Measurements from ENCODE around the gene IGDCC3.

The IGDCC3 gene

DNA sequence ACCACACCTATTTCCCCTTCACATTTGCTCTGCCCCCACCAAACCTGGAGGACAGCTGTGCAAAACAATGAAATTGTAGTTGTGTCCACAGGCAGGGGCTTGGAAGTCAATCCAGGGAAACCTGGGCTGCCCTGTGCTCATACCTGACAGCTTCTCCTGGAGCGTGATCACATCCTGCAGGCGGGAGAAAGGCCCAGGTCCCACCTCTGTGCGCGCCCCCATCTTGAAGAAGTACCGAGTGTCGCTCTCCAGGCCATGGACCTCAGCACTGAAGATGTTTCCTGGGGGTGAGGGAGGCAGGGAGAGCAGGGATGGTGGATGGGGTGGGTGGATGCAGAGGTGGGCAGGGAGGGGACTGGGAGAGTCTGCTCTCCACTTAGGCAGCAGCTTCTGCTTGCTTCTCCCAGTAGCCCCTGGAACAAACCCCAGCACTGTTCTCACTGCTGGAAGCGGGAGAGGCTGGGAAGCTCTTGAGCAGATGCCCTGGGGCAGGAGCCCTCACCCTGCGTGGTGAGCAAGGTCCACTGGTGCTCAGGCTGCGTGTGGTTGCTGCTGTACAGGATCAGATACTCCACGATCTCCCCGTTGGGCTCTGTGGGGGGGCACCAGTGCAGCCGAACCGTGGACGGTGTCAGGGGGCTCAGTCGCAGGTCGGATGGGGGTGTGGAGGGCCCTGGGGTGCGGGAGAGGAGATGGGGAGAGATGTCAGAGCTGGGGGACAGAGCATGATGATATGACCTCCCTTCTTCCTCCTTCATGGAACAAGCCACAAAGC is 10.7 kb upstream of the IGDCC3 start:
- DNase-seq (ENCODE audit: low read depth) = no peak

DNA sequence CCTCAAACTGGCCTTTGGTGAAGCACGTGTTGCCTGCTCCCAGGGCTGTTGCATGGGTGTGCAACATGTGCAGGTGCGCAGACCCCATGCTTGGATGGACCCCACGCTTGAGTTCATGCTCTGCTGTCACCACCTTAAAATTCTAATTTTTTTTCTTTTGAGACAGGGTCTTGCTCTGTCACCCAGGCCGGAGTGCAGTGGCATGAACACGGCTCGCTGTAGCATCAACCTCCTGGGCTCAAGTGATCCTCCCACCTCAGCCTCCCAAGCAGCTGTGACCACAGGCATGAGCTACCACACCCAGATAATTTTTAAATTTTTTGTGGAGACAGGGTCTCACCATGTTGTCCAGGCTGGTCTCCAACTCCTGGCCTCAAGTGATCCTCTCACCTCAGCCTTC is 9.1 kb upstream of the IGDCC3 start:
- DNase-seq (ENCODE audit: low read depth) = no peak

DNA sequence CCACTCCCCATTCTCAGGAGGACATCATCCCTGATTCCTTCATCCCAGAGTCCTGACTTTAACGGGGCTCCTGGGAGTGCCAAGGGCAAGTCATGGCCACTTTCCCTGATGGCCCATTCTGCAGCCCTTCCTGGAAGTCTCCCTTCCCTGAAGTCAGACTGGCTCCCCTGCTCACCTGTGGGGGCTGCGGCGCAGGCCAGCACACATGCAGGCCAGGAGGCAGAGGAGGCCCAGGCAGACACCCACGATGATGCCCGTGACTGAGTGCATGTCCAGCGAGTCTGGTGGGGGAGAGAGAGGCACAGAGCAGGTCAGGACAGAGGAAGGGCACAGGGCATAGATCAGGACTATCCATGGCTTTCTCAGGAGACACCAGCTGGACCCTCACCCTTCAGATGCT is 8.6 kb upstream of the IGDCC3 start:
- DNase-seq (ENCODE audit: low read depth) = no peak

DNA sequence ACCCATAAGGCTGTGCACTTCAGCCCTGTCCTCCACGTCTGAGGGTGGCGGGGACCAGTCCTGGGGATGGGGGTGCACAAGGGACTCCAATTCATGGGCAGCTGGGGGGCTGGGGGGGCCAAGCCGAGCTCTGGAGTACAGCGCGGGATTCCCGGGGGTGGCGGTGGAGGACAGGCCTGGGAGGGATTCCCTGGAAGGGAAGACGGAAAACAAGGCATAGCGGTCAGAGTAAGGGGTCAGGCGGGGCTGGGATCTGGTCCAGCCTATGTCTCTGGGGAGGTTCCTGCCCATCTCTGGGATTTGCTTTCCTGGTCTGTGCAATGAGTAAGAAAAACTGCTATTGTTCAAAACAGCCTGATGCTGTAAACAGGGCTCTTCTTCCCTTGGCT is 8.1 kb upstream of the IGDCC3 start:
- DNase-seq (ENCODE audit: low read depth) = no peak

GRCh38 chr15:65384895-65385869 is 7.4 kb upstream of the IGDCC3 start:
- DNase-seq (ENCODE audit: low read depth) = peak; percentile 74

DNA sequence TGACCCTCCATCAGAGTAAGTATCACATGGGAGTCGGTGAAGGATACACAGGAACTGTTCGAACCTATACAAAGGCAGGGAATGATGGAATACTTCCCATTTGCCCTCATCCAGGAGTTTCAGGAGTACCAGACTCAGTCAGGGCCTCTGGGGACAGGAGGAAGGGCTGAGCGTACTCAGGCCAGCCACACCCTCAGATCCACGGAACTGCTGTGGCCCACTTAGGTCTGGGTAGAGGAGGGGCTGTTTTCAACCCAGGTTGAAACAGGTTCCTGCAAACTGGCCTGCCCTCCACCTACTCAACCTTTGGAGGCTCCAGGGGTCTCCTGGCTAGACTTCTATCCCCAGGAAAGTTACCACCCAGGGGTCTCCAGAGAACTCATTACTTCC is 6.7 kb upstream of the IGDCC3 start:
- no peak for DNase-seq (ENCODE audit: low read depth)

- DNase-seq (ENCODE audit: low read depth) = no peak
Observed at GRCh38 chr15:65383991-65384390, 6.2 kb upstream of the IGDCC3 start.

DNA sequence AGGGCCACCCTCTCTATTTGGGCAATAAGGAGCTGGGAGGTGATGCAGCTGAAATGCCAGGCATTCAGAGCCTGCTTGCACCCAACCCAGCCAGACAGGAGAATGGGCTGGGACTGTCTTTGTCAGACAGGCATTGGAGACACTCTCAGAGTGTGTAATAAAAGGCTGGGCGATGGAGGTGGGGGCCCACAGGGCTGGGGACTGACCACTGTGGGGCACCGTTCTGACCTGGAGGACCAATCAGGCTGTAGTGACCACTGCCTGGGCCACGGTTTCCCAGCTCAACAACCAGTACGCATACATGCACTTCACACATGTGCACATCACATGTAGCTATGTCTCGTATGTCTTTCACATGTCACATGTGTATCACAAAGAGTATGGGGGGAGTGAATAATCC is 5.7 kb upstream of the IGDCC3 start:
- no peak for DNase-seq (ENCODE audit: low read depth)

- no peak for DNase-seq (ENCODE audit: low read depth)
Observed at GRCh38 chr15:65382921-65383320, 5.1 kb upstream of the IGDCC3 start.

- DNase-seq (ENCODE audit: low read depth) = no peak
Observed at GRCh38 chr15:65382146-65382491, 4.3 kb upstream of the IGDCC3 start.

DNA sequence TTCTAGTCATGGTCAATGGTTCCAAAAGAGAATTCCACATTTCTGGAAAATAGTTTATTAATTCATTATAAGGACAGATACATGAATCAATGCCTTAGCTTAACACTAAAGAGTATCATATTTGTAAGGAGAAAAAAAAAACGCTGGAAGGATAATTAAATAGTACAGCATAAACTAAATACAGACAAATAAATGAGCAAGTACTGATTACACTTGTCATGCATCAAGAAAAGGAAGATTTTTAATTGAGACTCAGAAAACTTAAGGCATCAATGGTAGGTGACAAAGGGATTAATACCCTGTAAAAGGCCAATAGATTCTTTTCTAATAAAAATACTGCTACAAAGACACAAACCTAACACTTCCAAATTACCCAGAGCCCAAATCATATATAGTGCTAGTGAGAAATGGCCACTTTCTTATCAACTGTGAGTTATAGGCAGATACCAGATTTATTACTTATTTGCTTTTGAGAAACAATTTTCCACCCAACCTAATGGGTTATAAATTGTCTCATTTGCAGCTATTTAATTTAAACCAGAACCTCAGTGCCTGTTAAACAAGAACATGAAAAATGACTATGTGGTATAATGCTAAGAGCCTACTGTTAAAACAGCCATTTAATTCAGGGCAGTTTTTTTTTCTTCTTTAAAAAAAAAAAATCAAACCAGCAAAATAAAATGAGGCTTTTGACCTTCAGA is 3.8 kb upstream of the IGDCC3 start:
- DNase-seq (ENCODE audit: low read depth) = no peak

GRCh38 chr15:65379986-65380385 is 2.2 kb upstream of the IGDCC3 start:
- no peak for DNase-seq (ENCODE audit: low read depth)

GRCh38 chr15:65377105-65377975 is 462 bp downstream of the IGDCC3 start:
- DNase-seq (ENCODE audit: low read depth) = no peak

GRCh38 chr15:65376767-65377104 is 1.1 kb downstream of the IGDCC3 start:
- no peak for DNase-seq (ENCODE audit: low read depth)

- DNase-seq (ENCODE audit: low read depth) = no peak
Observed at GRCh38 chr15:65375871-65376607, 1.8 kb downstream of the IGDCC3 start.

- no peak for DNase-seq (ENCODE audit: low read depth)
Observed at GRCh38 chr15:65374821-65375401, 2.9 kb downstream of the IGDCC3 start.

GRCh38 chr15:65374334-65374733 is 3.5 kb downstream of the IGDCC3 start:
- no peak for DNase-seq (ENCODE audit: low read depth)

DNA sequence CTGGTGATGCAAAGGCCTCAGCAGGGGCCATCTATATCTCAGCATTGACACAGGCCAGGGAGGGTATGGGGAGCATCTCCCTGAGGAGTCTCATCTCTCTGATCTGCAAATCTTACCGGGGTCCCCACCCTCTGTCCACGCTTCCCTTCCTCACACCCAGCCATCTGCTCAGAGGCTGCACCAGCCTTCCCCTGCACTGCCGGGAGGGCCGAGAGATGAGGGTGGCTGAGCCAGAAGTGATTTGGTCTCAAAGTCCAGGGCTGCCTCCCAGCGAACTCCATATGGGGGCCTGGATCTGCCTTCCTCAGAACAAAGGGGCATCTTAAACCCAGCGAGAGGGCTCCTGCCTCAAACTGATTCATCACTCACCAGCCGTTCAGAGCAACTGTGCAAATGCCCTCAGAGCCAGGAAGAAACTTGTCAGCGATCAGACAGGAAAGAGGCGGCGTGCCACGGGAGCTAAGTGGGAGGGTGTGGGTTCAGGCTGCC is 4.6 kb downstream of the IGDCC3 start:
- DNase-seq (ENCODE audit: low read depth) = no peak

GRCh38 chr15:65372787-65373067 is 5.1 kb downstream of the IGDCC3 start:
- DNase-seq (ENCODE audit: low read depth) = no peak

DNA sequence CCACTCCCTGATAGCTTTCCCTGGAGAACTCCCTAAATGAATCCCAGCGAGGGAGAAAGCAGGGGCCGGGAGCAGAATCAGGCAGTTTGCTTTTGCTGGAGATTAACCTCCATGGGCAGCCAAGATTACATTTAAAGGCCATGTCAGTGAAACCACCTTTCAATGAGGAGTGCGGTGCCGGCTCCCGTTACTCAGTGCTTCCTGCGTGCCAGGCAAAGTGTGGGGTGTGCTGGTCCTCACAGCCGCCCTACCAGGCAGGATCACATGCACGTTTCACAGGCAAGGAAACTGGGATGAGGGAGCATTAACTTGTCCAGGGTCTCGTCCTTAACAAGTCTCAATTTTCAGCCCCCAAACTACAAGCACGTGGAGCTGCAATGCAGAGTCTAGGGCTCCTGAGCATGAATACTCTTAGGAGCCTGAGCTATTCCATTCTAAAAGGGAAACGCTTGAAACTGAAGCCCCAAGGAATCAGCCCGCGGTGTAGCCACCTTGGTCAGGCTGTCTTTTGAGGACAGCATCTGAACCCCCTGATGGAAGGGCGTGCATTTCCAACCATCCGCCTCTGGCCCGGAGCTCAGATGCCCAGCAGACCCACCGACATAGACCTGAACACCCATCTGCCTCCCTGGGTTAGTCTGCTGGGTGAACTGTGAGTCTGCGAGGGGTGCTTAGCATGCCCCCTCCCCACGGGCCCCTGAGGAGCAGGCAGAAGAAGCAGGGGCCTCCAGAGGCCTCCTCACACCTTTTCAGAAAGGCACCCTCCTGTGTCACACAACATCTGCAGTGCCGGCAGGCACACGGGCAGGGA is 5.6 kb downstream of the IGDCC3 start:
- DNase-seq (ENCODE audit: low read depth) = no peak
